Esophagus mucosa (tissue), 1 donor: ENCODE measurements around the gene ENKUR. TPM values are rescaled to one million over a fixed set of nuclear protein-coding genes. Genes with fewer than 3 reads are reported as not detected.

Experiments
- ATAC-seq: fragments of 200-7000 bp; cut with Tn5 transposase; one replicate; pipeline ENCODE4 v1.9.1; 2020
- total RNA-seq: library from RNA; stranded (reverse); gene quantifications from one replicate; pipeline ENCODE4 v1.2.4, GENCODE V29; 2023
- donor health status: DM: yes; HTN: yes; CAD: no.

The ENKUR gene, protein sequence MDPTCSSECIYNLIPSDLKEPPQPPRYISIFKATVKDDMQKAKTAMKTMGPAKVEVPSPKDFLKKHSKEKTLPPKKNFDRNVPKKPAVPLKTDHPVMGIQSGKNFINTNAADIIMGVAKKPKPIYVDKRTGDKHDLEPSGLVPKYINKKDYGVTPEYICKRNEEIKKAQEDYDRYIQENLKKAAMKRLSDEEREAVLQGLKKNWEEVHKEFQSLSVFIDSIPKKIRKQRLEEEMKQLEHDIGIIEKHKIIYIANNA
- total RNA-seq, result not detected

DNA sequence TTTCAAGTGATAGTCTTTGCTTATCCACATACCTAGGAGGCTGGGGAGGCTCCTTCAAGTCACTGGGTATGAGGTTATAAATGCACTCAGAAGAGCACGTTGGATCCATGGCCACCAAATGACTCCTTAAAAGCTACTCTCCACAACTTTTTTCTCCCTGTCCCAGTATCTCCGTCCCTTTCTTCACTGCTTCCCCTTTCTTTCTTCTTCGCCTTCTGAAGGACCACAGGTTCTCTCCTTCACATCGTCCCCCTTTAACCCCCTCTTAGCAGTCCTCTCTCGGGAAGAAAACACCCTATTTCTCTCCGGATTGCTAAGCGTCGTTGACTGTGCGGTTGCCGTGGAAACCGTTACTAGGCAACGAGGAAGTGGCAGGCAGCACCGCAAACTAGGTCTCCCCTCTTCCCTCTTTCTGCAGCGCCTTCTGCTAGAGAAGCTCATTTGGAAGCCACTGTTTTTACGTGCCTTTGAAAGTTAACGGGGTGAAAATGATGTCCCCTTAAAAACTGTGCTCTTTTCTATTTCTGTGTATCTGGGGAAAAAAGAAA, at the start of gene ENKUR:
Gene ENKUR, minus strand, starts transcription at position 331 of the 548 bp plus-strand sequence. Its CDS starts 222 bp downstream, at position 109.
- peak; percentile 59 for ATAC-seq

GRCh38 chr10:25064401-25064800, 48.4 kb upstream of the ENKUR start:
- ATAC-seq, result no peak

- ATAC-seq, result no peak
These were observed 47.7 kb upstream of the ENKUR start for GRCh38 chr10:25063644-25064043.

- ATAC-seq, result no peak
These were observed 47.2 kb upstream of the ENKUR start for GRCh38 chr10:25063157-25063556.

GRCh38 chr10:25061711-25062449, 45.9 kb upstream of the ENKUR start:
- peak; percentile 53 for ATAC-seq

DNA sequence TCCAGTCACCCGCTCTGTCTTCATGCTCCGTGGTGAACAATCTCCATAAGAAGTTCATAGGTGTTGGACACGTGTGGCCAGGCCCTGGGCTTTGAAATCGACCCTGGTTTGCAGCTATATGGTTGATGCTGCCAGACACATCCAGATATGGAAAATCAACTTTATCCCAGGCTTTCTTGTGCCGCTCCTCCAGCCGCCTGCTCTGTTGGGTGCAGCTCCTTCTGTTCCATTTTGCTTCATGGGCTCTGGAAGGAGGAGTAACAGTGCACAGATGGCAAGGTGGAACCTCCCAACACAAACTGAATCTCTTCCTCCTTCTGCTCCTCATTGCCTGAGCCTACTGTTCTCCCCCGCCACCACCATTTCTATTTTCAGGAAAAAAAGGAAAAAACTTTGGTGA, 45.2 kb upstream of the ENKUR start:
- ATAC-seq, result no peak

DNA sequence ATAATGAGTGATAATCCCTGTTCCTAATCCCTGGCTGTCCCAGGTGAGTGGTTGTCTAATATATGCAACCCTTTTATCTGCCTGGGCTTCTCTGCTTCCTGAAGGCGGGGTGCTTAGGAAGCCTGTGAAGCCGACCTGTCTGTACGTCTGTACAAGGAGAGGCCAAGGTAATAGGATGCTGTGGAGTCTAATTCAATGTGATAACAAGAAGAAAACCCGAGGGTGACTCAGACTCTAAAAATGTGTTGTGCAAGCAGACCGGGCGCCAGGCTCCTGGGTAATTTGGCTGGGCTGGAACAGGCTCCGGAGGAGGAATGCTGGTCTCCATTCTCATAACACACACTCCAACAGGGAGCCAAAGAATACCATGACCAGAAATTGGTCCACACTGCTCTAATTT, 44.0 kb upstream of the ENKUR start:
- ATAC-seq, result peak; percentile 70

DNA sequence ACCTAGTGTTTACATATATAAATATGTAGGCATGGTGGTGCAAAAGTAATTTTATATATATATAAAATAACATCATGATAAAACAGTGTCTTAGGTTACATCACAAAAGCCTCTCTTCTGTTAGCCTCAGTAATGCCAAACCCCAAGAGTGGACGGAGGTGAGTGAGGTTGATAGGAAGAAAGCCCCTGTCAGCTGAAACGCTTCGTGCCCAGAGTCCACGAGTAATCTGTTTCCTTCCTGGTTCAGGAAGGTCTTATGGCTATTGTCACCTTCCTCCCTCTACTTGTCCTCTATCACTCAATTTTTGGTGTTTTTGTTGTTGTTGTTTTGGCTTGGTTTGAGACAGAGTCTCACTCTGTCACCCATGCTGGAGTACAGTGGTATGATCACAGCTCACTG, 41.9 kb upstream of the ENKUR start:
- ATAC-seq, result no peak

DNA sequence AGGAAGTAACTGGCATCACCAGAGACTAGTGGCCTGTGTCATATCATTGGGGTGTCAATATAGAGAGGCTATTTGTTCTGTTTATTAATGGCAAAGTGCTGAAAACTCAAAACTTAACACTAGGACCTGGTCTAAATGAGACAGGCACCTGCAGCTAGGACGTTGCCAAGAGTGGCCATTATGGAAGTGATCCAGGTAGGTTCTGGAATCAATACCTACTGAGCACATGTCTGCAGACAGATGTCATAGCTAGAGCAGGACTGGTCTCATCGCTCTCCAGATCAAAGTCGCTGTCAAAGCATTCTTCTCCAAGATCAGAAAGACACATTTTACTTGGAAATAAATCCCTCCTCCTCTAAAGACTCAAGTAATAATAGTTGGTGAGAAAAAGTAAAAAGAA, 40.8 kb upstream of the ENKUR start:
- no peak for ATAC-seq

DNA sequence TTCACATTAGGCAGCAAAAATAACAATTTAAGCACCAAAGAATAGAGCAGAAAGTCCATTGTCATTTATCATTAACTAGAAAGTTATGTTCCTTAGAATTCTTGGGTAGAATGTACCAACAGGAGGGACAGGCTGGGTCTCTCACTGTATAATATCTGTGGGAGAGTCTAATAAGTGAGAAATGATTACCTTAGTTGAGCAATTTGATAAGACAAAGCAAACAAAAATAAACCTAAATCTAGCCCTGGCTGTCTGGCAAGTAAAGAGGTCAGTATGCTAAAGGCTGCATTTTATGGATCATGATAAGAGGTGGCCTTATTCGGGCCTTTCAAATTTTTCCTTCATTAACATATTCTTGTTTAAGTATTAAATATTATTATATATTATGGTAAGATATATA, 36.1 kb upstream of the ENKUR start:
- no peak for ATAC-seq

GRCh38 chr10:25050402-25050801, 34.4 kb upstream of the ENKUR start:
- no peak for ATAC-seq

DNA sequence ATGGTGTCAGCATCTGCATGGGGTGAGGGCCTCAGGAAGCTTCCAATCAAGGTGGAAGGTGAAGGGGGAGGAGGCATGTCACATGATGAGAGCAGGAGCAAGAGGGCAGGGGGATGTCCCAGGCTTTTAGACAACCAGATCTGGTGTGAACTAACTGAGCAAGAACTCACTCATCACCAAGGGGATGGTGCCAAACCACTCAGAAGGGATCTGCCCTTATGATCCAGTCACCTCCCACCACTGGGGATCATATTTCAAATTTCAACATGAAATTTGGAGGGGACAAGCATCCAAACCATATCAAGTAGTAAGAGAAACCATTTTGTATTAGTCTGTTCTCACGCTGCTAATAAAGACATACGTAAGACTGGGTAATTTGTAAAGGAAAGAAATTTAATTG, 34.0 kb upstream of the ENKUR start:
- no peak for ATAC-seq

DNA sequence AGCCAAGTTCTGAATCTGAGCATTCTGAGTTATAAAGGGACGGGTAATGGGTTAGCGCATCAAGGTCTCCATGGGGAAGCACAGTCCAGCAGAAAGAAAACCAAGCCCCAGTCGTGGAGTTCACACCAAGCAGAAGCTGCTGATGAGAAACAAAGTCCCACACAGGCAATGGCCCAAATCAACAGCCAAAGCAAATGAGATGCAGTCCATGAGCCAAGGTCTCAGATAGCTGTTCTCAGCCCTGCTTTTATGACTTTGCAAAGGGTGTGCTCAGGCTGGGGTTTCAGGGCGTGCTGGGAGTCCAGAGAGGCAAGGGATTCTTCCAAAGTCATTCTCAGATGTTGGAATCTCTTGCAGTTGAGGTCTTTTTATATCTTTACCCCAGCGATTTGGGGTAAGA, 32.5 kb upstream of the ENKUR start:
- no peak for ATAC-seq

- no peak for ATAC-seq
These were observed 31.8 kb upstream of the ENKUR start for GRCh38 chr10:25047591-25048301.

- no peak for ATAC-seq
These were observed 31.1 kb upstream of the ENKUR start for GRCh38 chr10:25047088-25047487.

- ATAC-seq, result no peak
These were observed 30.7 kb upstream of the ENKUR start for GRCh38 chr10:25046641-25047040.

DNA sequence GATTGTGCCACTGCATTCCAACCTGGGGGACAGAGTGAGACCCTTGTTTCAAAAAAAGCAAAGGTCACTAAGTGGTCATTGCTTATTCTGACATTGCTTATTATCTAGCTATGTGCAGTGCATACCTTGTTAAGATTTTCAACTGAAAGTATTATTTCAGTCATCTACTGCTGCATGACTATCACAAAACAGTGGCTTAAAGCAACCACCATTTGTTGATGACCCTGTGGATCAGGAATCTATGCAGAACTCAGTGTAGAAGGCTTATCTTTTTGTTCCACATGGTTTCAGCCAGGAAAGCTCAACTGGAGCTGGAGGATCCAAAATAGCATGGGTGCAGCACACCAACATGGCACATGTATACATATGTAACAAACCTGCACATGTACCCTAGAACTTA, 23.6 kb upstream of the ENKUR start:
- ATAC-seq, result no peak

DNA sequence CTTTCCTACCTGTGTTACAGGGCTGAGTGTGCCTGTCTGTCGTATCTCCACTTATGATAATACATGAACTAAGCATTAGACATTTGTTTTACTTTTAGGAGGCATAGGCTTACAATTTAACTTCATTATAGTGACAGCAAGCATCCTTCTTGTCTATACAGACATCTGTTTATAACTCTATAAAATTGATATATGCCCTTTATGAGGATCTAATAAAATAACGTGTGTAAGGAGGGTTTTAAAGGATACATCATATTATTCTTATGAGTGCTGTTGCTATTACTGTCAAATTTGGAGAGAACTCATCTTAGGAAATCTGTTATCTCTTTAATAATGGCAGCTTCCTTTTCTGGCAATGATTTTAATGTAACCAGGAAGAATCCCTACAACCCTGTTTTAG, 22.4 kb upstream of the ENKUR start:
- ATAC-seq, result no peak

DNA sequence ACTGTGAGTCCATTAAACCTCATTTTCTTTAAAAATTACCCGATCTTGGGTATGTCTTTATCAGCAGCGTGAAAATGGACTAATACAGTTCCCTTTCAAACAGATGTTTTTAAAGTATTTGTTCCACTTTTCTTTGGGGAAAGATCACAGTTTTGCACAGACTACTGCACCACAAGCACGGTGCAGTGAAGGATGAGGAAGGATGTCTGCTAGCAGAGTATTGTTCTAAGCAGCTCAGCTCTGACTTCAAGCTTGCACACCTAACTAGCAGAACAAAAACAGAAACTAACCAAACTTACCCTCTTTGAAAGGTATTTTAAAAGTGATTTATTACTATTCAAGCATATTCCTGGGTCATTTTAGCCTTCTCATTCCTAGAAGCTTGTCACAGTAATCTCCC, 20.4 kb upstream of the ENKUR start:
- no peak for ATAC-seq

DNA sequence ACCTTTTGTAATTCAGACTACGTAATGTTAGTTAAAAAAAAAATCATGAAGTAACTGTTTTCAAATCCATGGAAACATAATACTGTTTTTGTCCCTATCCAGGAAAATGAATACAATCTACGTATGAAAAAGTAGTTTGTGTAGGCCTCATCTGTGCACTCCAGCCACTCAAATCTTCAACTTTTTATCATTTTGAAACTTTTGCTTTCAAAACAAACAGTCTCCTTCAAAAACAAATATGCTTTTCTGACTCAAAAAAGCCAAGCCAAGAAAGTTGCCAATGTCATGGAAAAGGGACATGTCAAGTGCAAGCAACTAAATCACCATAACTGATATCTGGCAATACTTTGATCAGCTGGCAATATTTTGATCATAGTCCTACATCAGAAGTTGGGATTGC, 13.6 kb upstream of the ENKUR start:
- no peak for ATAC-seq

DNA sequence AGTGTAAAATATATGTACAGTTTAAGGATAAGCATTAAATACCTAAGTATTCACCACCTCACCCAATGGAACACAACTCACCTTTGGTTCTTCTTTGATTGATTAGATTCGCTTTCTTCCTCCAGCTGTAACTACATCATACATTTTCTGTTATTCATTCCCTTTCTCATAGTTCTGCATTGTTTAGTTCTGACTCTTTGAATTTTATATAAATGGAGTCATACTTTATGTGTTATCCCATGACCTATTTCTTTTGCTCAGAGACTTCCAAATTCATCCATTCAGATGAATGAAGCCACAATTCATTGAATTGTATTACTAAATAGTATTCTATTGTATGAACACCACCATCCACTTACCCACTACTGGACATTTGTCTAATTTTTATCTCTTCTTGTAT, 12.8 kb upstream of the ENKUR start:
- no peak for ATAC-seq

GRCh38 chr10:25026463-25026862, 10.5 kb upstream of the ENKUR start:
- no peak for ATAC-seq

- ATAC-seq, result no peak
These were observed 8.6 kb upstream of the ENKUR start for GRCh38 chr10:25024528-25024927.

- ATAC-seq, result no peak
These were observed 7.3 kb upstream of the ENKUR start for GRCh38 chr10:25023278-25023677.
